ENCODE data around the gene NRXN3.
"Not testable (repeated sequence)": the region's sequence is repeated elsewhere in the genome, so short reads cannot be mapped to it uniquely, and the experiment has no call there.

The NRXN3 gene

DNA sequence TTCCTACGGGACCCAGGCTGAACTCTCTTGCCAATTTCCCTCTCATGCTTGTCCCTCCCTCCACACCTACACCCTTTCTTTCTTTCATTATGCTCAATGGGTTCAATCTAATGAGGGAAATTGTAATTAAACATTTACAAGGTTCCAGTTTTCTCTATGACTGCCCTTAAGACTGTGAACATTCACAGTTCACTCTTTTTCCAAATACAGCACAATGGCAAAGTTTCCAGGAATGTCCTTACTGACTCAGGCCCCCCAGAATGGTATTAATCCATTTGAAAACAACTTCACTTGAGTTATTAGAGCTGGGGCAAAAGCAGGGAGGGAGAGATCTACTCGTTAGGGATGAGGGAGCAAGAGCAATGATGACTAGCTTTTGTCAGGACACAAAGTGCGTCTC is 892.1 kb downstream of the NRXN3 start:
- no peak for DNase-seq (ENCODE audit: low read depth in 2 of 2)

DNA sequence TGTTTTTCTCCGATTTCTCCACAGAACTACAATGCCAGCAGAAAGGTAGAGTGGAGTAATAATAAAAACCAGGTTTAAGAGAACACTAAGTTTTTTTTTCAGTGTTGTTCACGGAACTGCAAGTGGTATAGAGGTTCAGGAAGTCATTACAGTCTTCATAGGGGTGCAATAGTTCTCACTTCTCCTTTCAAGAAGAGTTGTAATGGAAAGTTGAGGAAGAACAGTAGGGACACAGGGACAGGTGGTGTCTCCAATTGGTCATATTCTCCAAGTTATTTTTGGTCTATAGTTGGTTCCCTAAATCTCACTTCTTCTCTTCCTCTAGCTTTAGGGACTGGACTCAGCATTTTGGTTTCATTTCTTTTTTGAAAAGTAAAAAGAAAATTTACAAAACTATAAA is 894.0 kb downstream of the NRXN3 start:
- no peak for DNase-seq (ENCODE audit: low read depth in 2 of 2)

DNA sequence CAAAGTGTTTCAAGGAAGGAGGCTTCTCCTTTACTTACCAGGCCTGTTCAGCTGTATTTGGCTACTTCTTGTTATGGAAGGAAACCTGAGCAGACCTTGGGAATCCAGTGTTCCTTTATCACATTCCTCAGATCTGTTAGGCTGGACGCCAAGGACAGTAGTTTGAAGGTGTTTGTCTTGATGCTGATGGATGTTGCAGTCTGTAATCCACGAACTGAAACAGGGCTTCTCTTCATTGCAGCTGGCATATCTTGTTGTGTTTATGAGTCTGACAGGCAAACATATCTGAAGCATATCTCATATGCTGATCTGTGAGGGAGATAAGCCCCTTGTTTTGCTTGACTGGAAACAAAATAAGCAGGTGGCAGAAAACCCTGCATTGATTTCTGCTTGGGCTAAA is 904.3 kb downstream of the NRXN3 start:
- no peak for DNase-seq (ENCODE audit: low read depth in 2 of 2)

DNA sequence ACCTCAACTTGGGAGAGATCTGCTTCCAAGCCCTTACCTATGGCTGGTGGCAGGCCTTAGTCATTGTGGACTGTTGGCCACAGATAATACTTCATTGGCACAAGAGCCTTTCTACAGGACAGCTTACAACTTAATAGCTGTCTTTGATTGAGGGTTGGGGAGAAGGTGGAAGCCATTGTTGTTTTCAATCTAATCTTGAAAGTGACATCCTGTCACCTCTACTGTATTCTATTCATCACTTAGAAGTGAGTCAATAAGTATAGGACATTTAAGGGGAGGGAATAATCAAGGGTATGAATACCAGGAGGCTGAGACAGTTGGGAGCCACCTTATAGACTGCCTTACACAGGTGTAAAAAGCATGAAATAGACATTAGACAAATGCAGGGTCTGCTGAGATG is 906.3 kb downstream of the NRXN3 start:
- no peak for DNase-seq (ENCODE audit: low read depth in 2 of 2)

DNA sequence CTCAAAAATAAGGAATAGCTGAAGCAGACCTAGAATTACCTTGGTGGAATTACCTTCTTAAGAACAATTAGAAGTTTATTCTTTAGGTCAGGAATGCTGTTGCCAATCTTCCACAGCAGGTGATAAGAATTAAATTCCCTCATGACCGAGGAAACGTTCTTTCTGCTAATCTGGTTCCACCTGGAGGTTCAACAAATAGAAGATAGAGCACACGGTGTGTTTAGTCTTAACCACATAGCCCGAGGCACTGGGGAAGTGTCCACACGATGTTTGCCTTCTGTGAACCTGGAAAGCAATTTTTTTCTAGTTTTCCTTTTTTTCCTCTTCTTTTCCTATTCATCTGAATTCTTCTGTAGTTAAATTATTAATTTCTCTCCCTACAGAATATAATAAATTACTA is 906.9 kb downstream of the NRXN3 start:
- DNase-seq (ENCODE audit: low read depth in 2 of 2): no peak

DNA sequence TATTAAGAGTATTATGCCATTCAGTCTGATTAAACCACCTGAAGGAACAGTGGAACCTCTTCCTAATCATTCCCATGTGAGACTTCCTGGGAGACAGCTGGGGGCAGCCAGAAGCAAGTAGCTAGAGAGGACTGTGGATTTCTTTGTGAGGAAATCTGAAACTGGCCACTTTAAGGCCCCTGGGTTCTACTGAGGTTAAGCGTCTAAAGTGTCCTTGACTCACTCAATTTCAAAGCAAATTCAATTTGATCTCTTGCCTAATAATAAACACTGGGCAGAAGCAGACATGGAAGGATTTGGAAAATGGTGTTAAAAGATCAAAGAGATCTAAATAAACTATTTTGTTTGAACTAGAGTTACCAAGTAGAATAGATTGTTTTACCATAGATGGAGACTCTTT is 909.9 kb downstream of the NRXN3 start:
- DNase-seq (ENCODE audit: low read depth in 2 of 2): no peak

DNA sequence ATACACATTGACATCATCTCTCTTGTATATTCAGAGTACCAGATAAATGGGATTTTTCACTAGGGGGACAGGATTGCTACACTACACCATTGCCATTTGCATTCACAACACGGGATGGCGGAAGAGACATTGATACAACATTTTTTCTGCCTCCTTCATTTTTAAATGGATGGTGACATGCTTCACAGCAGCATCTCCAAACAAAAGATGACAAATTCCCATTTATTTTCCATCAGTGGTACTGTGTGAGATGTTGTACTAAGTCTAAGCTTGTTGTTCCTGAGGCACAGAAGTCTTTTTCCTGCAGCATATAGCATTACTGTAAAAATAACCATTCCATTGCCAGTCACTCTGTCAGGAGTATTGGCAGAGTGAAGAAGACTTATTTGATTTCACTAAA is 912.7 kb downstream of the NRXN3 start:
- no peak for DNase-seq (ENCODE audit: low read depth in 2 of 2)

DNA sequence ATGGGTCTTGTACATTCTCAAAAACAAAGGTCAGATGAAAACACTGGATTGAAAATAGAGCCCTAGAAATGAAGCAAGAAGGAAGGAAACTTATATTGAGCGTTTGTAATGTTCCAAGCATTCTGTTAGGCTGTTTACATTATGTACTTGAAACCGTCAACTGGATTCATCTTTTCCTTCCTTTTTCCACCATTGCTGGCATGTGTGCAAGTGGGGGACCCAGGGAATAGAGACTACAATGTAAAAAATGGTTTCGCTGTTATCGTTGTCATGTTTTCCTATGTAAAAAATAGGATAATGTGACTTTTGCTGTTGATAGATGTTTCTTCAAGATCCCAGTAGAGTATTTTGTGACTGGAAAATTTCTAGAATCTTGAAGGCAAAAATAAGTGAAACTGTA is 913.2 kb downstream of the NRXN3 start:
- DNase-seq (ENCODE audit: low read depth in 2 of 2): no peak

DNA sequence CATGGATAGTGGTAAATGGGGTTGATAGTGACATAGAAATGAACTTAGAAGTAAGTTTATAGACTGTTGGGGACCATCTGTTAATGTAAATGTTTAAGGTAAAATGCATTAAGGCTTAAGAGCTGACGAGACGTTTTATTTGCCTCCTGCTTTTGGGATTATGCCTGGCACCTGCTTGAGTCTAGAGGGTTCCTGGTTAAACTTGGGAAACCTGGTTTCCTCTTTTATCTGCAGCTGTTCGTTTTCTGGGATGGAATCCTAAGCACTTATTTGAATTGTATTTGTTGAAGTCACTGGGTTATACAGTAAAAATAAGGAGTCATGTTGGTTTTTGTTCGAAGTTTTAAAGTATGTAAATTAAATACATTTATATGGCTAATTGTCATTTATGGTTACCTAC is 914.7 kb downstream of the NRXN3 start:
- DNase-seq (ENCODE audit: low read depth in 2 of 2): no peak

DNA sequence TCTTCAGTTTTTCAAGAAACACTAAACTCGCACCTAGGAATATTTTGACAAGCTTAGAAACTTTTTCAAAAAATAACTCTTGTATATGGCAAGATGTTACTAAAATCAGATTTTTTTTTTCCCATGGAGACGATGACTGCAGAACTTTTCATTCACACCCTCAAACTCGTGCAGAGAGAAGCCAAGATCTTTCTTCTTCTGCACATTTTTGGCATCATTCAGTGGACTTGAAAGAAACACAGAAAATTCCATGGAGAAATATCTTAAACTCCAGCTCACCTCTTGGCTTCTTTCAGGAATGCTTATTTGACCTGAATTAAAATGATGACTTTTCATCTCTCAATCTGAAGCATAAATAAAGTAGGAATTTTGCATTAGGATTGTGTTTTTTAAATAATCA is 919.4 kb downstream of the NRXN3 start:
- DNase-seq (ENCODE audit: low read depth in 2 of 2): no peak

DNA sequence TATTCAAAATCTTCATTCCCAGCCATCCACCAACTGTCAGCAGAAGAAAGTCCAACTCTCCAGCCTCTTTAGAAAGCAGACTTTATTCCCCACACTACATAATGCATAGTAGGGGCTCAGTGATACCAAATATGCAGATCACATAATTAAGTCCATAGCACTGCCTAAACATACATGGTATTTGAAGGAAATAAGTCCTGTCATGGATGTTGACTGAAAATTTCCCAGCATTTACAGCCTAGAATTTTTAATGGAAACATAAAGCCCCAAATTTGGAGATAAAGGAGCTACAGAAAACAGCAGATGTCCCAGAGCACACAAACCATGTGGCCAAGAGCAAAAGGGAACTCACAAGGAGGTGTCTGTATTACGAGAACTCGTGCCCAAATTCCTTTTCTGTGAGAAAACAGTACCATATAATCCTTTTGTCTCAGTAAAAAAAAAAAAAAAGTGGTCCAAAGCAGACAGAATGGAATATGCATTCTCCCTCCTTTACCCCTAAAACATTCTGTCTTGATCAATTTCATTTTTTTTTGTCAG is 920.5 kb downstream of the NRXN3 start:
- DNase-seq (ENCODE audit: low read depth in 2 of 2): no peak

DNA sequence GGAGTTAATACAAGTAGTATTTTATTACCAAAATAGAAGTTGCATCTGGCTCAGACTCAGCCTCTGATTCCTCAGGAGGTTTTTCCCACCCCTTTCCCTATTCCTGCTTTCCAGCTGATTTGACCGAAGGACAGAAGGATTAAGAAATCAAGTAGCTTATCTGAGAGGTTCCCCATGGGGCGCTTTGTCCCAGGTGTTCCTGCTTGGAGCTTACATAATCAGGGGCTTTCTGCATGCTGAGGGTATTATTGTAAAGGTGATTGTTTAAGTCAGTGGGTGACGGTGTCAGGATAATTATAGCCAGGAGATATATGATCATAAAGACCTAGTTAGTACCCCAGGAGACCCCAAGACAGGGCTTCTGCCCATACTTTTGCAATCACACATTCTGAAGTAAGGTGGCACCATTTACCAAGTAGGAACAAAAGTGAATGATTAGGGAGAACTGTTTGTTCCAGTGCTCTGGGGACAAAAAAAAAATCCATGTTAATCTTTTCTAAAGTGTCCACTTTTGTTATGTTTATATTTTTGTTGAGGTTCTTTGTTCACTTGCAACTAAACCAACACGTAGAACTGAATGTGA is 921.3 kb downstream of the NRXN3 start:
- DNase-seq (ENCODE audit: low read depth in 2 of 2): no peak

DNA sequence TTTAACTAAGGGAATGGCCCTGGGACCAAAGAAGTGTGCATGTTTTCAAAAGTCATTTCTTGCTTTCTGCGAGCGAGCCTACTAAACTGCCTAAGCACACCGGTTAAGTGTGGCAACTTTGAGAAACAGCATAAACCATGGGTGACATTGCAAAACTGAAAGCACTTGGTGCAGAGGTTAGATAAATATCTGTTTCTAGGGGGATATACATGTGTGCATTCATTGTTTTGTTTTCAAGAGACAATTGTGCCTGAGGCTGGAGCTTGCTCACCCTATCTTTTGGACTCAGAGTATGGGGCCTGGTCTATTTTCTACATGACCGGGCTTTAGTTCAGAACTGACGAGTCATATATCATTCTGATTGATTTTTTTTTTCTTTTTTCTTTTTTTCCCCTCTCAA is 923.4 kb downstream of the NRXN3 start:
- no peak for DNase-seq (ENCODE audit: low read depth in 2 of 2)

DNA sequence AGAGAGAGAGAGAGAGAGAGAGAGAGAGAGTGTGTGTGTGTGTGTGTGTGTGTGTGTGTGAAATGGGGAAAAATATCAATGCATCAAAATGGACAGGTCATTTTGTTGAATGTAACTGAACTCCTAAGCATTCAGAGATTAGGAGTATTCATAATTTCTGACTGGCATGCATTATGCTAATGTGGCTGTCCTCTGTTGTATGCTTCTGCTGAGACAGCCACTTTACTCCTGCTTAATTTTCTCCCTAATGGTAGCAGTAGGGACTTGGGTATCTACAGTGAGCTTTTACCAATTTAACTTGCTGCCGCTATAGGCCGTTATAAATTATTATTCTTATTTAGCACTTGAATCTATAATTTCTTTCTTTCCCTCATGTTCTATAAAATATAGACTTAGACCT is 924.8 kb downstream of the NRXN3 start:
- DNase-seq (ENCODE audit: low read depth in 2 of 2): no peak

DNA sequence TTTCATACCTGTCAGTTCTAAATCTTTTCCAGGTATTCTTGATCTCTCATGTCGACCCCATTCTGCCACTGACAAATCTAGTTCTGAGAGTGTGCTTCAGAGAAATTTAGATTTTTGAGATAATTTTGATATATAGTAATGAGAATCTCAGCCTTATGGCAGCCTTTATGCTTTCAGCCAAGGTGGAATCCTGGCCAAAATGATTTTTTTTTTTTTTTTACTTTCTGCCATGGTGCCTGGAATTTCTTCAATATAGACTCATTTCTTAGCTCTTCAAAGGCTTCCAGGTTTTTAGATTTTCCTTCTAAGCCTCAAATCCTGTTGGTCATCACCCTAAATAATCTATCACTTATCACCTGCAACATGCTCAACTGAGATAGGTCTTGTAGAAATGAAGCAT is 926.6 kb downstream of the NRXN3 start:
- DNase-seq (ENCODE audit: low read depth in 2 of 2): no peak

DNA sequence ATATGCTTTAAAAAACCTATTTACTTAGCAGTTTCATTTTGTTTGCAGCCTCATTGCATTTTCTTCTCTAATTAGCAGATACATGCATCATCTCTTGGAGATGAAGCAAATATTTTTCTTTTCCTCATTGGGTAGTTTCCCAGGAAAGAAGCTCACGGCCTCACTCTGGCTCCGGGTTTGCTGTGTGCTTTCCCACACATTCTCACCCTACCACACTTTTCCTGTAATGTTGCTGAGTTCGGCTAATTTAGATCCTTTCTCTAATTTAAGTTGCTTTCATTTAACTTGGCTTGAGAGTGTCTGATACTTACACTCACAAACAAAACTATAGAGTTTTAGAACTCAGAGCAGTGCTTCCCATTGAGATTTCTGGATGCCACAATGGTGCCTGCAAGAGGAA is 928.2 kb downstream of the NRXN3 start:
- DNase-seq (ENCODE audit: low read depth in 2 of 2): no peak

DNA sequence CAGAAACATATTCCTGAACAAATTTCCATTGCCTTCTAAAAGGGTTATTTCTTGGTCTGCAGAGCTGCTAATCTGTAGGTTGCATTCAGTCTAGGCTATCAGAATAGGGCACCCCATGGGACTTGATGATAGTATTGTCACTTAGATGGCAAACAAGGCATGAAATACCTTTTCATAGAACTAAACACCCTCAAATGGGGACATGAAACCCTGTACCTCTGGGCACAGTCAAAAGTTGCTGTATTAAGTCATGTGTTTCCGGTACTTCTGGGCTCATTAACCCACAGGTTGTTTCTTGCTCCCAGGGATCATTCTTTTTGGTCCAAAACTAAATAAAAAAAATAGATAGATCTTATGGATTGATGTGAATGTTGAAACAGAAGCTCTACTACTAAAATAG is 930.4 kb downstream of the NRXN3 start:
- no peak for DNase-seq (ENCODE audit: low read depth in 2 of 2)

DNA sequence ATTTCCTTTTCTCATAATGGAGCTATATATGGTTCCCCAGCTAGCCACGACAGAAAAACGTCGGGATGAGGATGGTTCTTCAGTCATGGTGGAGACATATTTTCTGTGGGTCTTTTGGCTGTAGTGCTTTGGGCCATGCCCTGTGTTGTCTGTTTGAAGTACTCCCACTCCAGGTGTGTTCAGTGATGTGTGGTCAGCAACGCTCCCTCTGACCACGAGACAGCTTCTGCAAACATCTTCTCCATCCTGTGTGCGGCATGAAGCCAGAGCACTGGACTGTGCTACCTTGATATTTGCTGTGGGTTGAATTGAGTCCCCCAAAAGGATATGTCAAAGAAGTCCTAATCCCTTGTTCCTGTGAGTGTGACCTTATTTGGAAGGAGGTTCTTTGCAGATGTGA is 931.2 kb downstream of the NRXN3 start:
- no peak for DNase-seq (ENCODE audit: low read depth in 2 of 2)

DNA sequence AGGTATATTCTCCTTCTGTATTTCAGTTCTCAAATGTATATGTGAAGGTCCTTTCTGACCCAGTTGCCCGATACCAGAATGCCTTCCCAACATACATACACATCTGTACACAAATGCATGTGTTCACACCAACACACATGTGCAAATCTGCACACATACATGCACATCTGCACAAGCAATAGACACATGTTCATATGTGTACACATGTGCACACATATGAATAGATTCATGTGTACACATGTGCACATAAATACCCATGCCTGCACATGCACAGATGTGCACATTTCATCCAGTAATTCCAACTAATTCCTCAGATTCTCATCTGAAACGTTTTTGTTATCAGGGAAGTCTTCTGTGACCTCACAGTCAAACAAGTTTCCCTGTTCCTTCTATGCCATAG is 933.6 kb downstream of the NRXN3 start:
- no peak for DNase-seq (ENCODE audit: low read depth in 2 of 2)

DNA sequence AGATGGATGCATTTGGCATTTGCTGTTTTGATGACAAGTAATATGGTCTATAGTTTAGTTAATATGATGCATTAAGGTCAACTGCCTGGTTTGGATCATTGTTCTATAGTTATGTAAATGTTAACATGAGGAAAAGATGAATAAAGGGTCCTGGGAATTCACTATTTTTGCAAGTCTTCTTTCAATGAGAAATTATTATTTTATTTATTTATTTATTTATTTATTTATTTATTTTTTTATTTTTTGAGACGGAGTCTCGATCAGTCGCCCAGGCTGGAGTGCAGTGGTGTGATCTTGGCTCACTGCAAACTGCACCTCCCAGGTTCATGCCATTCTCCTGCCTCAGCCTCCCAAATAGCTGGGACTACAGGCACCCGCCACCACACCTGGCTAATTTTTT is 940.4 kb downstream of the NRXN3 start:
- not testable (repeated sequence) for DNase-seq (ENCODE audit: low read depth in 2 of 2)

DNA sequence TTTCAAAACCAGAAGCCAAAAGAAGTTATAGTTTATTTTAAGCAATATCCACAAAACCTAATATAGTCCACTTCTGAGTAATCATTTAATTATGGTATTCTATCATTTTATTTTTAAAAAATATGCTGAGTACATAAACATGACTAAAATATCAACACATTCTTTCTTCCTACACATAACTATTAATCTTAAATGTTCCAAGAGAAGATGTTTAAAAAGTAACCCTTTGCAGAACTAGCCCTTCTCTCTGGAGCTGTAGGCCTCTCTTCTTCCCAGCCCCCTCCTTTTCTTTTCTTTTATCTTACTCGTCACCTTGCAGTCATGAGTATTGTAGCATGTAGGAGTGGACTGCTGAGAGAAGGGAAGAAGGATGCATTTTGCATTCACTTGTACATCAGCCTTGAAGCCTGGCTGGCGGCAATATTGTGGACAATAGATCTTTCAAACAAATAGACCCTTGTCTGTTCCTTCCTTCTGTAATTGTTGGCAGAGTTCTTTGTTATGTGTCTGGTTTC is 941.9 kb downstream of the NRXN3 start:
- DNase-seq (ENCODE audit: low read depth in 2 of 2): no peak

DNA sequence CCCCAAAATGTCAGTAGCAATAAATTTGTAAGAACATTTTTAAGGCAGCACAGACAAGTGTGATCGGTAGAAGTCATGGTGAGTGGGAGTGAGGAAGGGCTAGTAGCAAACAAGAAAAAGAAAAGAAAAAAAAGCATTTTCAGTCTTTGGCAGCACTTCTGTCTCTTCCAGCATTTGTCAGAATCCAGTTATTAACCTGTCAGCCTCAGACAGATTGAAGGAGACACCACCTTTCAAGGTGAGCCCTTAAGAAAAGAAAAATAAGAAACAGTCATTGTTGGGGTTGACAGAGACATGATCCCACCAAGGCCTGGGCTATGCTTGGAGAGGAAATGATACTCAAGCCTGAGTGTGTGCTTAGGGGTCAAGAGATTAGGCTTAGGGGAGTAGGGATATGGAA is 947.4 kb downstream of the NRXN3 start:
- no peak for DNase-seq (ENCODE audit: low read depth in 2 of 2)

DNA sequence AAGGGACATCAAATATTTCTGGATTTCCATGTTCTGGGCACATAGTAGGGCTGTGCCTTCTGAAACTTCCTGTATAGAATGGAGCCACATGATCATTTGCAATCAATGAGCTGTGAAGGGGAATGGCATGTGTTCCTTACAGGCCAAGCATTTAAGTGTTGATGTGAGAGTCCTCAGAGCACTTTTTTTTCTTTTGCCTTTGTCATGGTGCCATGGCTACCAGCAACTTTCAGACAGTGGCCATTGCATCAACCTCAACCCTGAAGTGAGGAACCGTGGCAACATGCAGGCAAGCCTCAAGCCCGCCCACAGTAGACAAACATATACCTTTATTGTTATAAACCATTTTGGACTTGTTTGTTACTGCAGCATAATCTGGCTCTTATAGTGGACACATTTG is 948.1 kb downstream of the NRXN3 start:
- no peak for DNase-seq (ENCODE audit: low read depth in 2 of 2)

DNA sequence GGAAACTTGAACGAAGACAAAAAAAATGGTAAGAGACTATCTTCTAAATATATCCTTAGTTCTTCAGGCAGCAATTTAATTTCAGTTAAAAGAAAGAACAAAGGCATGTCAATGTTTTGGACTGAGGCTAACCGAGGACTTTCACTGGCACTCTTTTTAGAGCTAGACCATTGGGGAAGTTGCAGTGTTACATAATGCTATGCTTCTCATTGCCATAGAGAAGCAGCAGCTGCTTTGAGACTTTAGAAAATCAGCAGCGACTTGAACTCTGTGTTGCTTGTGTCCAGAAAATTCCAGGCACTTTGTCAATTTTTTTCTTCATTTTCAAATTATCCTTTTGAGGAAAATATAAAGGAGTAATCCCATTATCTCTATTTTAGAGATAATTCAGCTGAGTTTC is 964.2 kb downstream of the NRXN3 start:
- DNase-seq (ENCODE audit: low read depth in 2 of 2): no peak
